ENCODE results near the gene GAD1.

DNA sequence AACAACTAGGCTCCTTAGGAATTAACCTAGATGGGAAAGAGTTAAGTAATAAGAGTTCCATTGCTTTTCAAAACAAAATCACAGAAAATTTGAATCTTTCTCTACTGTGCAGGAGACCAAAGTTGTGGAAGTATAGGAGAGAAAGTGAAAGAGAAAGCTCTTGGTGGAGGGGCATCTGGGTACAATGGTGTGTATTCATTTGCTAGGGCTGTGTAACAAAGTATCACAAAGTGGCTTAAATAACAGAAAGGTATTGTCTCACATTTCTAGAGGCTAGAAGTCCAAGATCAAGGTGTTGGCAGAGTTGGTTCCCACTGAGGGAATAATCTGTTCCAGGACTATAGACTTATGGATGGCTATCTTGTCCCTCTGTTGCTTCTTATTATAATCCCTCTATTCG lies 61.8 kb downstream of the GAD1 start:
- no peak for TF ChIP-seq POLR2A (IDR thresholded peaks at IDR 0.05)
- TF ChIP-seq, protein P1, sequence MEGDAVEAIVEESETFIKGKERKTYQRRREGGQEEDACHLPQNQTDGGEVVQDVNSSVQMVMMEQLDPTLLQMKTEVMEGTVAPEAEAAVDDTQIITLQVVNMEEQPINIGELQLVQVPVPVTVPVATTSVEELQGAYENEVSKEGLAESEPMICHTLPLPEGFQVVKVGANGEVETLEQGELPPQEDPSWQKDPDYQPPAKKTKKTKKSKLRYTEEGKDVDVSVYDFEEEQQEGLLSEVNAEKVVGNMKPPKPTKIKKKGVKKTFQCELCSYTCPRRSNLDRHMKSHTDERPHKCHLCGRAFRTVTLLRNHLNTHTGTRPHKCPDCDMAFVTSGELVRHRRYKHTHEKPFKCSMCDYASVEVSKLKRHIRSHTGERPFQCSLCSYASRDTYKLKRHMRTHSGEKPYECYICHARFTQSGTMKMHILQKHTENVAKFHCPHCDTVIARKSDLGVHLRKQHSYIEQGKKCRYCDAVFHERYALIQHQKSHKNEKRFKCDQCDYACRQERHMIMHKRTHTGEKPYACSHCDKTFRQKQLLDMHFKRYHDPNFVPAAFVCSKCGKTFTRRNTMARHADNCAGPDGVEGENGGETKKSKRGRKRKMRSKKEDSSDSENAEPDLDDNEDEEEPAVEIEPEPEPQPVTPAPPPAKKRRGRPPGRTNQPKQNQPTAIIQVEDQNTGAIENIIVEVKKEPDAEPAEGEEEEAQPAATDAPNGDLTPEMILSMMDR (IDR thresholded peaks at IDR 0.05) = no peak
